ENCODE data around the gene ZCRB1. TPM values are rescaled to one million over a fixed set of nuclear protein-coding genes. Genes with fewer than 3 reads are reported as not detected.

ZCRB1 gene
- total RNA-seq, 4 donors from 2014 or later: 36.3 to 71.0 (median 42.4) TPM

GRCh38 chr12:42365486-42365885 lies 39.6 kb upstream of the ZCRB1 start:
- Histone ChIP-seq H3K27me3 (no peaks in the 10 kb centered on the region), H3K4me3 (no peak overlapping the region), H3K27ac (replicated peaks in 1 of 4) (no peak overlapping the region), H3K4me1 (no peaks in the 10 kb centered on the region), H3K9me3 (no peaks in the 10 kb centered on the region), H3K36me3 (no peaks in the 10 kb centered on the region)
- intact Hi-C loops (cut with DNase I): no loop called here
- DNase-seq (ENCODE audit: extremely low spot score): no peak
- WGBS: 95% methylated on average over 5 of the region's 5 CpGs
- TF ChIP-seq EP300 (IDR thresholded peaks at IDR 0.05) (no peak), POLR2AphosphoS5 (IDR thresholded peaks at IDR 0.05) (no peak), CTCF (IDR thresholded peaks at IDR 0.05) (no peak)

GRCh38 chr12:42364692-42365091 lies 38.8 kb upstream of the ZCRB1 start:
- TF ChIP-seq CTCF (IDR thresholded peaks at IDR 0.05) (no peak), POLR2AphosphoS5 (IDR thresholded peaks at IDR 0.05) (no peak), POLR2A (IDR thresholded peaks at IDR 0.05; ENCODE audit: low read depth) (no peak), EP300 (IDR thresholded peaks at IDR 0.05) (no peak)
- DNase-seq (ENCODE audit: extremely low spot score): no peak
- WGBS: 70% methylated on average over 9 of the region's 9 CpGs

GRCh38 chr12:42362647-42363260 lies 36.9 kb upstream of the ZCRB1 start:
- no peak overlapping the region for H3K27ac ChIP-seq (replicated peaks in 1 of 4)
- no peak for DNase-seq (ENCODE audit: extremely low spot score)
- TF ChIP-seq POLR2A (IDR thresholded peaks at IDR 0.05; ENCODE audit: low read depth) (no peak), EP300 (IDR thresholded peaks at IDR 0.05) (no peak), POLR2AphosphoS5 (IDR thresholded peaks at IDR 0.05) (no peak)
- H3K36me3 ChIP-seq: no peaks in the 10 kb centered on the region
- no peaks in the 10 kb centered on the region for H3K9me3 ChIP-seq
- no peaks in the 10 kb centered on the region for H3K4me1 ChIP-seq
- H3K27me3 ChIP-seq: no peaks in the 10 kb centered on the region
- no peak overlapping the region for H3K4me3 ChIP-seq
- intact Hi-C loops (cut with DNase I): no loop called here

More at GRCh38 chr12:42364692-42365091, 38.8 kb upstream of the ZCRB1 start:
- H3K9me3 ChIP-seq: no peaks in the 10 kb centered on the region
- H3K36me3 ChIP-seq: no peaks in the 10 kb centered on the region
- H3K27ac ChIP-seq (replicated peaks in 1 of 4): no peak overlapping the region
- H3K4me1 ChIP-seq: no peaks in the 10 kb centered on the region
- intact Hi-C loops (cut with DNase I): no loop called here
- H3K27me3 ChIP-seq: no peaks in the 10 kb centered on the region
- no peak overlapping the region for H3K4me3 ChIP-seq

DNA sequence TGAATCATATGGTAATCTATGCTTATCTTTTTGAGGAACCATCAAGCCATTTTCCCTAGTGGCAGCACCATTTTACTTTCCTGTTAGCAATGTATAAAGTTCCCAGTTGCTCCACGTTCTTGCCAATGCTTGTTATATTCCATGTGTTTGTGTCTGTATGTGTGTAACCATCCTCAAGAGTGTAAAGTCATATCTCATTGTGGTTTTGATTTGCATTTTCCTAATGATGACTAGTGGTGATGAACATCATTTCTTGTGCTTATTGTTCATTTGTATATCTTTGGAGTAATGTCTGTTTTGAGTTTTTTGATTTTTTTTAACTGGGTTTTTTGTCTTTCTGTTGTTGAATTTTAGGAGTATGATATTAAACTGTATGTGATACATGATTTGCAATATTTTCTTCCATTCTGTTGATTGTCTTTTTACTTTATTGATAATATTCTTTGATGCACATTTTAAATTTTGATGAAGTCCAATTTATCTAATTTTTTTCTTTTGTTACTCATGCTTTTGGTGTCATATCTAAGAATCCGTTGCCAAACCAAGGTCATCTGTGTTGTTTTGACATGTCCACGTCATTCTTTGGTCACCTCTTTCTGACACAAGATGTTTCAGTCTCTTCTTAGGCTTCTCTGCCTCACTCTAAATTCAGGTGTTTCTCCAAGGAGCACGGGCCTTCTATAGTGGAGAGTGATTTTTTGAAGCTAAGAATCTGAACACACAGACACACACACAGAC lies 36.2 kb upstream of the ZCRB1 start:
- WGBS: 89% methylated on average over 4 of the region's 4 CpGs
- Histone ChIP-seq H3K4me3 (no peak overlapping the region), H3K36me3 (peaks cover 0 to under 1% (median 0%) of the 10 kb centered on the region in 4 donors), H3K27me3 (no peaks in the 10 kb centered on the region), H3K27ac (replicated peaks in 1 of 4) (no peak overlapping the region), H3K9me3 (no peaks in the 10 kb centered on the region), H3K4me1 (no peaks in the 10 kb centered on the region)
- DNase-seq (ENCODE audit: extremely low spot score): no peak
- TF ChIP-seq EP300 (IDR thresholded peaks at IDR 0.05): no peak
- intact Hi-C loops (cut with DNase I): no loop called here

DNA sequence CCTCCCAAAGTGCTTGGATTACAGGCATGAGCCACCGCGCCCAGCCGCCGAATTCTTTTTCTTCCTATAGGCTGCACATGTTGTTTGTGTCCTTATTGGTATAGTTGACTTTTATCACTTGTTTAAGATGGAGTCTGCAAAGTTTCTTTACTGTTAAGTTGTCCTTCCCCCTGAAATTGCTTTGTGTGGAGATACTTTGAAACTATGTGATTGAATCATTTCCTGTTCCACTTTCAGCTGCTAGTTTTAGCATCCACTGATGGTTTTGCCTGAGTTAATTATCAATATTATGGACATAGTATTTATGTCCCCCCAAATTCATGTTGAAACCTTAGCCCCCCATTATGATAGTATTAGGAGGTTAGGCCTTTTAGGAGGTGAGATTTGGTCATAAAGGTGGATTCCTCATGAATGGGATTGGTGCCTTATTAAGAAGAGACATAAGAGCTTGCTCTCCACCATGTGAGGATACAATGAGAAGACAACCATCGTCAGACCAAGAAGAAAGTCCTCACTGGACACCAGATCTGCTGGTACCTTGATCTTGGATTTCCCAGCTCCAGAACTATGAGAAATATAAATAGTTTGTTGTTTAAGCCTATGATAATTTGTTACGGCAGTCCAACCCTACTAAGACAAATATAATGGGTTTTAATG lies 35.0 kb upstream of the ZCRB1 start:
- H3K36me3 ChIP-seq: peaks cover 0 to 10% (median 0%) of the 10 kb centered on the region in 4 donors
- WGBS: 94% methylated on average over 6 of the region's 6 CpGs
- H3K4me3 ChIP-seq: no peak overlapping the region
- TF ChIP-seq POLR2AphosphoS5 (IDR thresholded peaks at IDR 0.05) (no peak), EP300 (IDR thresholded peaks at IDR 0.05) (no peak), POLR2A (IDR thresholded peaks at IDR 0.05; ENCODE audit: low read depth) (no peak), CTCF (IDR thresholded peaks at IDR 0.05) (no peak)
- H3K4me1 ChIP-seq: no peaks in the 10 kb centered on the region
- intact Hi-C loops (cut with DNase I): no loop called here
- no peak for DNase-seq (ENCODE audit: extremely low spot score)
- no peak overlapping the region for H3K27ac ChIP-seq (replicated peaks in 1 of 4)
- H3K27me3 ChIP-seq: no peaks in the 10 kb centered on the region
- H3K9me3 ChIP-seq: no peaks in the 10 kb centered on the region

All from esophagus muscularis mucosa (tissue), 4 donors.